ENCODE data around the gene ERG. TPM values are rescaled to one million over a fixed set of nuclear protein-coding genes. Genes with fewer than 3 reads are reported as not detected.
A peak's percentile ranks its signal among the peaks of the same experiment; 100 is the strongest.

Gene ERG
- polyA plus RNA-seq, 2 of the 4 experiments (the other 2 are of a cell fraction), result not detected

- ATAC-seq (no peak), FAIRE-seq (no peak), DNase-seq (ENCODE audit: low read depth in 1 of 2, low spot score in 1 of 2) (no peak)
- WGBS (ENCODE audit: missing lambda C conversion rate), result 69% methylated on average over 4 of the region's 4 CpGs
- no peaks in the 10 kb centered on the region for H3K9me3 ChIP-seq
- peaks cover 21% of the 10 kb centered on the region for H3K4me1 ChIP-seq
- no peak overlapping the region for H3K4me3 ChIP-seq
- TF ChIP-seq SMC3 (IDR thresholded peaks at IDR 0.05) (no peak), EHF (CRISPR knock-in tag; IDR thresholded peaks at IDR 0.05) (no peak), HOXB5 (CRISPR knock-in tag; IDR thresholded peaks at IDR 0.05) (no peak), FOSB (CRISPR knock-in tag; IDR thresholded peaks at IDR 0.05) (no peak), CHD2 (IDR thresholded peaks at IDR 0.05; ENCODE audit: low read length, partially characterized antibody) (no peak), CBX2 (IDR thresholded peaks at IDR 0.05; ENCODE audit: borderline replicate concordance, low read depth) (no peak), ELK1 (IDR thresholded peaks at IDR 0.05; ENCODE audit: low read depth, low read length) (no peak), TP53 (CRISPR knock-in tag; IDR thresholded peaks at IDR 0.05) (no peak), ESRRA (IDR thresholded peaks at IDR 0.05; ENCODE audit: borderline replicate concordance, low read length) (no peak), PHF8 (IDR thresholded peaks at IDR 0.05; ENCODE audit: borderline replicate concordance, low read depth) (no peak), SREBF2 (IDR thresholded peaks at IDR 0.05) (no peak), TFCP2L1 (CRISPR knock-in tag; IDR thresholded peaks at IDR 0.05) (no peak), HOXA7 (CRISPR knock-in tag; IDR thresholded peaks at IDR 0.05) (no peak)
- ChIA-PET POLR2A (no interaction called here), CTCF (interaction anchor here (0.7 kb wide), 1 partner anchor 12 kb away, joined by 3 read pairs; no protein-coding TSS in a partner anchor)
- H3K27ac ChIP-seq, result no peak overlapping the region
- H3K4me2 ChIP-seq, result no peak overlapping the region
These were observed 61.9 kb downstream of the ERG start for GRCh38 chr21:38436341-38436740.

GRCh38 chr21:38434913-38435533, 63.3 kb downstream of the ERG start:
- no peak for TF ChIP-seq ELK1 (IDR thresholded peaks at IDR 0.05; ENCODE audit: low read depth, low read length)
- no peak for TF ChIP-seq BHLHE40 (IDR thresholded peaks at IDR 0.05; ENCODE audit: low read depth, low read length)
- no peak for TF ChIP-seq SREBF2 (IDR thresholded peaks at IDR 0.05)
- TF ChIP-seq ZC3H11A (IDR thresholded peaks at IDR 0.05), result no peak
- TF ChIP-seq CEBPB (IDR thresholded peaks at IDR 0.05), result no peak
- DNase-seq (ENCODE audit: low read depth in 1 of 2, low spot score in 1 of 2) (peak in 1 of 2 experiments; percentile 8), FAIRE-seq (no peak), ATAC-seq (0 out of 6 replicates have a peak, but pooled peaks of 1 of the 2 experiments have one; percentile 32)
- WGBS (ENCODE audit: missing lambda C conversion rate), result 39% methylated on average over 8 of the region's 8 CpGs
- CTCF ChIA-PET, result interaction anchor here (0.9 kb wide), 1 partner anchor 36 kb away, joined by 3 read pairs; no protein-coding TSS in a partner anchor
- Histone ChIP-seq H3K4me2 (peak overlapping the region; percentile 66), H3K9me3 (no peaks in the 10 kb centered on the region), H3K4me3 (no peak overlapping the region), H3K4me1 (peaks cover 8% of the 10 kb centered on the region; the same call in 2 of the 3 replicates), H3K27ac (peak overlapping the region in 1 of 2 experiments; percentile 67; a peak in 3 of 6 replicates)
- POLR2A ChIA-PET, result no interaction called here

GRCh38 chr21:38433471-38433870, 64.8 kb downstream of the ERG start:
- 74% methylated on average over 8 of the region's 8 CpGs for WGBS (ENCODE audit: missing lambda C conversion rate)
- Histone ChIP-seq H3K4me3 (no peak overlapping the region), H3K9me3 (no peaks in the 10 kb centered on the region), H3K27ac (no peak overlapping the region), H3K4me2 (no peak overlapping the region), H3K4me1 (peaks cover 6% of the 10 kb centered on the region; the same call in 1 of the 3 replicates)
- ChIA-PET CTCF (no interaction called here), POLR2A (no interaction called here)
- no peak for FAIRE-seq
- no peak for ATAC-seq
- no peak for DNase-seq (ENCODE audit: low read depth in 1 of 2, low spot score in 1 of 2)
- TF ChIP-seq ZSCAN20 (CRISPR knock-in tag; IDR thresholded peaks at IDR 0.05), result no peak
- no peak for TF ChIP-seq HES2 (IDR thresholded peaks at IDR 0.05)
- no peak for TF ChIP-seq BCL3 (IDR thresholded peaks at IDR 0.05)
- no peak for TF ChIP-seq NR3C1 (IDR thresholded peaks at IDR 0.05)
- no peak for TF ChIP-seq BHLHE40 (IDR thresholded peaks at IDR 0.05; ENCODE audit: low read depth, low read length)
- no peak for TF ChIP-seq NFE2L2 (conservative IDR thresholded peaks at IDR 0.05; ENCODE audit: low read length)
- TF ChIP-seq RFX5 (IDR thresholded peaks at IDR 0.05), result no peak
- TF ChIP-seq ZC3H11A (IDR thresholded peaks at IDR 0.05), result no peak
- TF ChIP-seq RARB (CRISPR knock-in tag; IDR thresholded peaks at IDR 0.05), result no peak
- no peak for TF ChIP-seq ELK1 (IDR thresholded peaks at IDR 0.05; ENCODE audit: low read depth, low read length)
- TF ChIP-seq JUNB (IDR thresholded peaks at IDR 0.05), result no peak
- TF ChIP-seq PHF8 (IDR thresholded peaks at IDR 0.05; ENCODE audit: borderline replicate concordance, low read depth), result no peak
- no peak for TF ChIP-seq REST (IDR thresholded peaks at IDR 0.05)

Measured in A549 (cell line).